ENCODE data around the gene GALNT17.

Gene GALNT17

DNA sequence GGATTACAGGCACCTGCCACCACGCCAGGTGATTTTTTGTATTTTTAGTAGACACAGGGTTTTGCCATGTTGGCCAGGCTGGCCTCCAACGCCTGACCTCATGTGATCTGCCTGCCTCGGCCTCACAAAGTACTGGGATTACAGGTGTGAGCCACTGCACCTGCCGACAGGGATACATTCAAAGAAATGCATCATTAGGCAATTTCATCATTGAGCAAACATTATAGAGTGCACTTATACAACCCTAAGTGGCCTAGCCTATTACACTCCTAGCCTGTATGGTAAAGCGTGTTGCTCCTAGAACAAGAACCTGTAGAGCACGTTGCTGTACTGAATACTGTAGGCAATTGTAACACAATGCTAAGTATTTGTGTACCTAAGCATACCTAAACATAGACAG is 350.3 kb downstream of the GALNT17 start:
- TF ChIP-seq, protein P1, sequence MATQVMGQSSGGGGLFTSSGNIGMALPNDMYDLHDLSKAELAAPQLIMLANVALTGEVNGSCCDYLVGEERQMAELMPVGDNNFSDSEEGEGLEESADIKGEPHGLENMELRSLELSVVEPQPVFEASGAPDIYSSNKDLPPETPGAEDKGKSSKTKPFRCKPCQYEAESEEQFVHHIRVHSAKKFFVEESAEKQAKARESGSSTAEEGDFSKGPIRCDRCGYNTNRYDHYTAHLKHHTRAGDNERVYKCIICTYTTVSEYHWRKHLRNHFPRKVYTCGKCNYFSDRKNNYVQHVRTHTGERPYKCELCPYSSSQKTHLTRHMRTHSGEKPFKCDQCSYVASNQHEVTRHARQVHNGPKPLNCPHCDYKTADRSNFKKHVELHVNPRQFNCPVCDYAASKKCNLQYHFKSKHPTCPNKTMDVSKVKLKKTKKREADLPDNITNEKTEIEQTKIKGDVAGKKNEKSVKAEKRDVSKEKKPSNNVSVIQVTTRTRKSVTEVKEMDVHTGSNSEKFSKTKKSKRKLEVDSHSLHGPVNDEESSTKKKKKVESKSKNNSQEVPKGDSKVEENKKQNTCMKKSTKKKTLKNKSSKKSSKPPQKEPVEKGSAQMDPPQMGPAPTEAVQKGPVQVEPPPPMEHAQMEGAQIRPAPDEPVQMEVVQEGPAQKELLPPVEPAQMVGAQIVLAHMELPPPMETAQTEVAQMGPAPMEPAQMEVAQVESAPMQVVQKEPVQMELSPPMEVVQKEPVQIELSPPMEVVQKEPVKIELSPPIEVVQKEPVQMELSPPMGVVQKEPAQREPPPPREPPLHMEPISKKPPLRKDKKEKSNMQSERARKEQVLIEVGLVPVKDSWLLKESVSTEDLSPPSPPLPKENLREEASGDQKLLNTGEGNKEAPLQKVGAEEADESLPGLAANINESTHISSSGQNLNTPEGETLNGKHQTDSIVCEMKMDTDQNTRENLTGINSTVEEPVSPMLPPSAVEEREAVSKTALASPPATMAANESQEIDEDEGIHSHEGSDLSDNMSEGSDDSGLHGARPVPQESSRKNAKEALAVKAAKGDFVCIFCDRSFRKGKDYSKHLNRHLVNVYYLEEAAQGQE (IDR thresholded peaks at IDR 0.05; ENCODE audit: low read depth) = no peak
- no peak for TF ChIP-seq EGR1 (IDR thresholded peaks at IDR 0.05)
- no peak for TF ChIP-seq CREB1 (IDR thresholded peaks at IDR 0.05; ENCODE audit: low read depth)
- TF ChIP-seq, protein P2, sequence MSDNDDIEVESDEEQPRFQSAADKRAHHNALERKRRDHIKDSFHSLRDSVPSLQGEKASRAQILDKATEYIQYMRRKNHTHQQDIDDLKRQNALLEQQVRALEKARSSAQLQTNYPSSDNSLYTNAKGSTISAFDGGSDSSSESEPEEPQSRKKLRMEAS (IDR thresholded peaks at IDR 0.05) = no peak
- no peak for TF ChIP-seq CEBPB (IDR thresholded peaks at IDR 0.05)
- TF ChIP-seq TAF1 (IDR thresholded peaks at IDR 0.05; ENCODE audit: low read depth) = no peak
- no peak for TF ChIP-seq RAD21 (IDR thresholded peaks at IDR 0.05; ENCODE audit: low read depth)
- TF ChIP-seq YY1 (IDR thresholded peaks at IDR 0.05; ENCODE audit: low read depth) = no peak
- no peak for TF ChIP-seq FOXM1 (IDR thresholded peaks at IDR 0.05; ENCODE audit: borderline replicate concordance, low read depth)
- no peak for TF ChIP-seq TEAD4 (IDR thresholded peaks at IDR 0.05)

DNA sequence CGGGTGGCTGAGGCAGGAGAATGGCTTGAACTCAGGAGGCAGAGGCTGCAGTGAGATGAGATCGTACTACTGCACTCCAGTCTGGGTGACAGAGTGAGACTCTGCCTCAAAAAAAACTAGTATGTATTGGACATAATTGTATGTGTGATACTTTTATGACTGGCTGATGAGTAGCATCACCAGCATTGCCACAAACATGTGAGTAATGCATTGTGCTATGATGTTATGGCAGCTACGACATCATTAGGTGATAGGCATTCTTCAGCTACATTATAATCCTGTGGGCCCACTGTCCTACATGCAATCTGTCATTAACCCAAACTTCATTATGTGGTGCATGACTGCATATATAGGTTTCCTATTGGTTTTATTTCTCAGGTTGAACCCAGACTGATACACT is 352.4 kb downstream of the GALNT17 start:
- TF ChIP-seq CREB1 (IDR thresholded peaks at IDR 0.05; ENCODE audit: low read depth) (no peak), ZBTB7A (IDR thresholded peaks at IDR 0.05; ENCODE audit: low read depth) (no peak), YY1 (IDR thresholded peaks at IDR 0.05; ENCODE audit: low read depth) (no peak), FOXM1 (IDR thresholded peaks at IDR 0.05; ENCODE audit: borderline replicate concordance, low read depth) (no peak), CEBPB (IDR thresholded peaks at IDR 0.05) (no peak), RAD21 (IDR thresholded peaks at IDR 0.05; ENCODE audit: low read depth) (no peak)

DNA sequence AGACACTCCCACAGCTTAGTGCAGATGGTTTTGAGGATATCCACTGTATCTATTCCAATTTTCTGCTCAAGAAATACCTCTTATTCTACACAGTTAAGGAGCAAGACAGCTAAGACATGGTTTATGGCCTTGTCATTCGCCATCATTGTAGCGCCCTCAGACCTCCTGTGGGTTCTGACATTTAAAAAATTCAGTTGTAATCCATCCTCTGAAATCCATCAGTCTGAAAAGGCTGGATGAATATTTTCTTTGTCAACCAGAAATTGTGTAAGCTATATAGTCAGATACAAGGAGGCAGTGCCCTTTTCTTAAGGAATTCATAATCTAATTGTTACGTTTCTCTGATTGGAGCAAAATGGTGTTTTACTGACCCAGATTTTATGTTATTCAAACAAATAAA is 353.6 kb downstream of the GALNT17 start:
- TF ChIP-seq TAF1 (IDR thresholded peaks at IDR 0.05; ENCODE audit: low read depth) (no peak), RAD21 (IDR thresholded peaks at IDR 0.05; ENCODE audit: low read depth) (no peak), FOXM1 (IDR thresholded peaks at IDR 0.05; ENCODE audit: borderline replicate concordance, low read depth) (no peak), EGR1 (IDR thresholded peaks at IDR 0.05) (no peak), NFIC (IDR thresholded peaks at IDR 0.05) (no peak), CREB1 (IDR thresholded peaks at IDR 0.05; ENCODE audit: low read depth) (no peak), TEAD4 (IDR thresholded peaks at IDR 0.05) (no peak), EP300 (IDR thresholded peaks at IDR 0.05; ENCODE audit: borderline replicate concordance) (no peak), TCF12 (IDR thresholded peaks at IDR 0.05; ENCODE audit: low read depth) (no peak), YY1 (IDR thresholded peaks at IDR 0.05; ENCODE audit: low read depth) (no peak), ZBTB7A (IDR thresholded peaks at IDR 0.05; ENCODE audit: low read depth) (no peak), CEBPB (IDR thresholded peaks at IDR 0.05) (no peak)
- TF ChIP-seq, protein P2 (IDR thresholded peaks at IDR 0.05) = no peak
- TF ChIP-seq, protein P1 (IDR thresholded peaks at IDR 0.05; ENCODE audit: low read depth) = no peak
- TF ChIP-seq, protein P3, sequence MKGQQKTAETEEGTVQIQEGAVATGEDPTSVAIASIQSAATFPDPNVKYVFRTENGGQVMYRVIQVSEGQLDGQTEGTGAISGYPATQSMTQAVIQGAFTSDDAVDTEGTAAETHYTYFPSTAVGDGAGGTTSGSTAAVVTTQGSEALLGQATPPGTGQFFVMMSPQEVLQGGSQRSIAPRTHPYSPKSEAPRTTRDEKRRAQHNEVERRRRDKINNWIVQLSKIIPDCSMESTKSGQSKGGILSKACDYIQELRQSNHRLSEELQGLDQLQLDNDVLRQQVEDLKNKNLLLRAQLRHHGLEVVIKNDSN (IDR thresholded peaks at IDR 0.05) = no peak

DNA sequence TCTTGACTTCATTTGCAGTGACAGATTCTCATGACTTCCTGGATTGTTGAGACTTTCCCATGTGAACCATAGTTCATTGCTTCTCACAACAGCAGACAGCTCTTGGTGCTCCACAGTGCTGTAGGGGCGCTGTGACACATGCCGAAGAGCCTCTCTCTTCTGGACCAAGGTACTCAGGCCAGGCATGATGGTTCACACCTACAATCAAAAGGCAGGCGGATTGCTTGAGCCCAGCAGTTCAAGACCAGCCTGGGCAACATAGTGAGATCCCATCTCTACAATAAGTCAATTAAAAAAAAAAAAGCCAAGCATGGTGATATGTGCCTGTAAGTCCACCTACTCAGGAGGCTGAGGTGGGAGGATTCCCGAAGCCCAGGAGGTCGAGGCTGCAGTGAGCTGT is 354.5 kb downstream of the GALNT17 start:
- no peak for TF ChIP-seq RAD21 (IDR thresholded peaks at IDR 0.05; ENCODE audit: low read depth)
- TF ChIP-seq, protein P3 (IDR thresholded peaks at IDR 0.05) = no peak
- TF ChIP-seq TCF12 (IDR thresholded peaks at IDR 0.05; ENCODE audit: low read depth) = no peak
- no peak for TF ChIP-seq TAF1 (IDR thresholded peaks at IDR 0.05; ENCODE audit: low read depth)

DNA sequence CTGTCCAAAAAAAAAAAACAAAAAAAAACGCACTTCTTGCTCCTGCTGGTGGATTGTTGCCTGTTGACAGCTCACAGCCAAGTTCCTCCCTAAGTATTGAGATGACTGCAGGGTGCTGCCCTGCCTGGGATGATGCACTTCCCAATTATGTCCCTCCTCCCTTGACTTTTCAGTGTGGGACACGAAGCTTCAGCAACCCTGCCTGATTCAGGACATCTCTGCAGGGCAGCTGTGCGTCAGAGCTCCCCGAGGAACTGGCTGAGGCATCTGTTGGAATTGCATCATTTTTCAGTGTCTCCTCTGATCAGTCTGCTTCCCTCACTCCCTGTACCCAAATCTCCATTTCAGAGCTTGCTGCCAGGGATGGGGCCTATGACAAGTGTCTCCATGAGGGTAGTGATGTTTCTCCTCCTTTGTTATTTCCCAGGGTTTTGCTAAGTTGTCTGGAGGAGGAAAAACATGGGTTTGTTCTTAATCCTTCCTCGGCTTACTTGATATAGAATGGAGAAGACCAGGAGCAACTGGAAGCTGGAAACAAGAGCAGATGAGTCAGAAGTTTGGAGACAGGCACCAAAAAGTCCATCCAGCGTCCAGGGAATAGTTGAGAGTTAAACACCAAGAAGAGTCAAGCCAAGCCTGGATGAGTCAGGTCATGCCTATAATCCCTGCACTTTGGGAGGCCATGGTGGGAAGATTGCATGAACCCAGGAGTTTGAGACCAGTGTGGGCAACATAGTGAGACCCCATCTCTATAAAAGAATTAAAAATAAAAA is 355.1 kb downstream of the GALNT17 start:
- no peak for TF ChIP-seq TEAD4 (IDR thresholded peaks at IDR 0.05)
- TF ChIP-seq, protein P3 (IDR thresholded peaks at IDR 0.05) = no peak
- no peak for TF ChIP-seq CREB1 (IDR thresholded peaks at IDR 0.05; ENCODE audit: low read depth)
- TF ChIP-seq RAD21 (IDR thresholded peaks at IDR 0.05; ENCODE audit: low read depth) = no peak
- TF ChIP-seq EGR1 (IDR thresholded peaks at IDR 0.05) = no peak
- TF ChIP-seq CEBPB (IDR thresholded peaks at IDR 0.05) = no peak
- TF ChIP-seq NFIC (IDR thresholded peaks at IDR 0.05) = no peak
- TF ChIP-seq, protein P1 (IDR thresholded peaks at IDR 0.05; ENCODE audit: low read depth) = no peak
- no peak for TF ChIP-seq EP300 (IDR thresholded peaks at IDR 0.05; ENCODE audit: borderline replicate concordance)
- no peak for TF ChIP-seq TCF12 (IDR thresholded peaks at IDR 0.05; ENCODE audit: low read depth)
- no peak for TF ChIP-seq YY1 (IDR thresholded peaks at IDR 0.05; ENCODE audit: low read depth)
- TF ChIP-seq, protein P2 (IDR thresholded peaks at IDR 0.05) = no peak
- no peak for TF ChIP-seq FOXM1 (IDR thresholded peaks at IDR 0.05; ENCODE audit: borderline replicate concordance, low read depth)
